HepG2 (cell line): ENCODE results near the gene RNF125. TPM values are rescaled to one million over a fixed set of nuclear protein-coding genes. Genes with fewer than 3 reads are reported as not detected.

Source experiments
- ATAC-seq: fragments of 200-7000 bp; cut with Tn5 transposase; 3 replicates; pipeline ENCODE4 v1.9.1; 2020; ENCODE audit warnings: mild to moderate bottlenecking, moderate library complexity
- BruUV-seq: library from RNA; stranded (reverse); fragments of 400-500 nt; replicated peaks from 2 replicates; lab custom pipeline; 2021; lab: Mats Ljungman, UMichigan
- CTCF ChIA-PET: fragments of 300-600 bp; formaldehyde crosslinking; extraction: SDS; loops from one replicate; lab custom pipeline; 2021; ENCODE audit warnings: low total read pairs, inconsistent platforms, low intra/inter-chr PET ratio; lab: Yijun Ruan, JAX
- POLR2A ChIA-PET: fragments of 350-600 bp; sonication (Branson Sonifier 250); formaldehyde crosslinking; loops from one replicate; lab custom pipeline; 2020; ENCODE audit warnings: antibody characterized with exemption, inconsistent platforms; lab: Yijun Ruan, JAX
- DNase-seq: peaks from one replicate; pipeline ENCODE4 v3.0.0-alpha.2; 2015; ENCODE audit warnings: low spot score
- FAIRE-seq: peaks from 3 replicates; lab custom pipeline; 2011; peaks lifted over from hg19 to GRCh38; lab: Jason Lieb, UNC
- H2AFZ ChIP-seq: one replicate; pipeline ENCODE4 v1.6.1; 2011; ENCODE audit warnings: low read length, inconsistent platforms
- H3K27ac ChIP-seq: fragments of 300-600 bp; 3 replicates; pipeline ENCODE4 v1.8.0; 2011; ENCODE audit warnings: mixed run types, mild to moderate bottlenecking, mixed read lengths, low read length, inconsistent platforms; ENCODE audit not compliant: insufficient read depth; ENCODE audit errors: extremely low read length
- H3K27me3 ChIP-seq, 2 experiments: fragments of 200-600 bp in 1 of 2; 2 replicates in 1 of 2; 3 replicates in 1 of 2; pipeline versions ENCODE4 v1.6.0 to v1.8.0; 2011; ENCODE audit warnings: low read length in 2 of 2, mild to moderate bottlenecking in 2 of 2, moderate library complexity in 2 of 2, inconsistent platforms in 1 of 2; ENCODE audit not compliant: insufficient read depth in 2 of 2, control insufficient read depth in 1 of 2
- H3K36me3 ChIP-seq, 2 experiments: fragments of 200-600 bp in 1 of 2; replicated peaks in 1 of 2; 2 replicates in 1 of 2; 3 replicates in 1 of 2; pipeline versions ENCODE4 v1.5.1 to v1.8.0; 2011; ENCODE audit warnings: low read length in 2 of 2, inconsistent platforms in 1 of 2; ENCODE audit not compliant: insufficient read depth in 2 of 2, control insufficient read depth in 1 of 2
- H3K4me1 ChIP-seq: 2 replicates; pipeline ENCODE4 v1.5.1; 2012; ENCODE audit warnings: low read length, inconsistent platforms; ENCODE audit not compliant: insufficient read depth
- H3K4me2 ChIP-seq: 2 replicates; pipeline ENCODE4 v1.6.0; 2011; ENCODE audit warnings: low read depth, low read length, inconsistent platforms
- H3K4me3 ChIP-seq, 3 experiments: fragments of 200-600 bp in 1 of 3; sonication (generic), shearing (Covaris generic) in 1 of 3; replicated peaks in 1 of 3; 2 replicates each; pipeline ENCODE4 v1.5.1; 2011 to 2016; ENCODE audit warnings: low read length in 3 of 3, inconsistent platforms in 2 of 3, low read depth in 2 of 3, mild to moderate bottlenecking in 2 of 3, control low read depth in 1 of 3, mixed read lengths in 1 of 3; ENCODE audit not compliant: insufficient read depth in 1 of 3
- H3K79me2 ChIP-seq: one replicate; pipeline ENCODE4 v1.6.1; 2011; ENCODE audit warnings: low read length, inconsistent platforms; ENCODE audit not compliant: insufficient read depth
- H3K9ac ChIP-seq: 2 replicates; pipeline ENCODE4 v1.6.0; 2011; ENCODE audit warnings: mild to moderate bottlenecking, low read depth, low read length, inconsistent platforms; ENCODE audit not compliant: insufficient read depth
- H3K9me3 ChIP-seq: 2 replicates; pipeline ENCODE4 v1.5.1; 2012; ENCODE audit warnings: mild to moderate bottlenecking, low read length
- H4K20me1 ChIP-seq: 2 replicates; pipeline ENCODE4 v1.6.0; 2011; ENCODE audit warnings: inconsistent platforms, mild to moderate bottlenecking, low read length, moderate library complexity; ENCODE audit not compliant: insufficient read depth
- ADNP ChIP-seq: sonication (generic); formaldehyde crosslinking; IDR thresholded peaks from 2 replicates; pipeline ENCODE4 v1.4.0; 2020; ENCODE audit warnings: missing genetic modification reagents
- GATA4 ChIP-seq: sonication (generic); IDR thresholded peaks from 2 replicates; pipeline ENCODE4 v1.6.1; 2016; ENCODE audit warnings: antibody characterized with exemption, low read depth, borderline replicate concordance
- MTF2 ChIP-seq: sonication (generic); formaldehyde crosslinking; IDR thresholded peaks from 2 replicates; pipeline ENCODE4 v1.5.0; 2020; ENCODE audit warnings: missing genetic modification reagents, borderline replicate concordance
- RERE ChIP-seq: IDR thresholded peaks from 2 replicates; pipeline ENCODE4 v1.6.1; 2016; ENCODE audit warnings: low read depth, missing genetic modification reagents, missing compliant biosample characterization
- SNRNP70 ChIP-seq: fragments of 200-400 bp; formaldehyde crosslinking; IDR thresholded peaks from 2 replicates; pipeline ENCODE4 v1.6.1; 2017; ENCODE audit warnings: mild to moderate bottlenecking, low read depth, low read length, moderate library complexity
- SP1 ChIP-seq, 2 experiments: fragments of 450-650 bp in 1 of 2; sonication (generic) in 1 of 2; formaldehyde crosslinking in 1 of 2; IDR thresholded peaks; 2 replicates each; pipeline versions ENCODE4 v1.4.0 to v1.6.1; 2016 to 2020; ENCODE audit warnings: missing genetic modification reagents in 1 of 2
- TEAD2 ChIP-seq: sonication (generic); formaldehyde crosslinking; IDR thresholded peaks from 2 replicates; pipeline ENCODE4 v1.9.0; 2021; ENCODE audit warnings: missing genetic modification reagents
- ZBED4 ChIP-seq: sonication (generic); formaldehyde crosslinking; IDR thresholded peaks from 2 replicates; pipeline ENCODE4 v1.4.0; 2020; ENCODE audit warnings: missing genetic modification reagents, borderline replicate concordance
- ZBTB37 ChIP-seq: sonication (generic); formaldehyde crosslinking; IDR thresholded peaks from 2 replicates; pipeline ENCODE4 v1.4.0; 2020; ENCODE audit warnings: mild to moderate bottlenecking, missing genetic modification reagents
- ZNF589 ChIP-seq: sonication (generic); formaldehyde crosslinking; conservative IDR thresholded peaks from 2 replicates; pipeline ENCODE4 v1.8.0; 2022; ENCODE audit warnings: mild to moderate bottlenecking, moderate library complexity, missing genetic modification reagents
- ZNF7 ChIP-seq: IDR thresholded peaks from 2 replicates; pipeline ENCODE4 v1.6.1; 2016; ENCODE audit warnings: missing biosample characterization, missing genetic modification reagents
- WGBS: methylation state at CpG from one replicate; pipeline ENCODE4 v1.1.6; 2017; ENCODE audit warnings: low lambda C conversion rate; 5-methylcytosine and 5-hydroxymethylcytosine counted together
- in situ Hi-C: cut with HindIII; loops from 2 replicates; pipeline ENCODE4 v1.10.0; 2017; ENCODE audit warnings: low pct_unique_long_range_greater_than_20kb; ENCODE audit not compliant: extremely low pct_ligation_motif_present
- intact Hi-C: fragments of 100-400 bp; cut with micrococcal nuclease; formaldehyde crosslinking; loops from one replicate; pipeline ENCODE4 v1.10.0; 2022; ENCODE audit not compliant: unreplicated experiment
- polyA plus RNA-seq, 8 experiments: library from polyadenylated mRNA; depleted of rRNA in 3 of 8; stranded (reverse) in 7 of 8; unstranded in 1 of 8; fragments of >200 nt; fragmentation: Illumina TruSeq in 4 of 8; extraction: Trizol in 4 of 8; gene quantifications; 2 replicates each; pipeline versions ENCODE4 v1.2.1 to v1.2.3, GENCODE V29; 2011 to 2016; ENCODE audit warnings: low read depth in 4 of 8, missing spikeins in 1 of 8, mixed read lengths in 1 of 8; ENCODE audit not compliant: insufficient read depth in 1 of 8
- total RNA-seq, 5 experiments: library from RNA; depleted of rRNA; stranded (reverse); fragments of >200 nt; fragmentation: Illumina TruSeq; extraction: Trizol; gene quantifications; 2 replicates each; pipeline ENCODE4 v1.2.3, GENCODE V29; 2016; ENCODE audit warnings: low read depth in 1 of 5
- TF ChIP-seq, protein P1 (sequence below): sonication (generic); formaldehyde crosslinking; conservative IDR thresholded peaks from 2 replicates; pipeline ENCODE4 v1.5.0; 2020; ENCODE audit warnings: missing genetic modification reagents

Gene RNF125
- total and polyA plus RNA-seq, 2 of the 13 experiments (the other 11 are each of a cell fraction or from before 2014, with no cell fraction given) = 0.58 to 1.8 TPM

- Histone ChIP-seq H3K4me3 (no peak overlapping the region), H3K9ac (no peak overlapping the region), H3K4me1 (no peaks in the 10 kb centered on the region), H2AFZ (no peak overlapping the region), H4K20me1 (no peaks in the 10 kb centered on the region), H3K36me3 (no peaks in the 10 kb centered on the region), H3K9me3 (no peaks in the 10 kb centered on the region), H3K4me2 (no peak overlapping the region), H3K79me2 (no peaks in the 10 kb centered on the region), H3K27ac (no peak overlapping the region), H3K27me3 (no peaks in the 10 kb centered on the region)
- BruUV-seq = no TSS peak
- ChIA-PET CTCF (no interaction called here), POLR2A (no interaction called here)
- in situ Hi-C loops (no loop called here), intact Hi-C loops (no loop called here)
- no peak for ATAC-seq
- DNase-seq = no peak
- WGBS = 75% methylated on average over 9 of the region's 9 CpGs
- no peak for FAIRE-seq
- TF ChIP-seq ZNF7 (CRISPR knock-in tag) (no peak), SP1 (IDR thresholded peaks at IDR 0.05) (no peak), SP1 (CRISPR knock-in tag; IDR thresholded peaks at IDR 0.05) (no peak), ZBED4 (no peak), ADNP (no peak), ZBTB37 (no peak), ZNF589 (CRISPR knock-in tag) (no peak), SNRNP70 (no peak), RERE (no peak), MTF2 (CRISPR knock-in tag) (no peak), GATA4 (no peak), TEAD2 (CRISPR knock-in tag) (no peak)
- TF ChIP-seq, protein P1, sequence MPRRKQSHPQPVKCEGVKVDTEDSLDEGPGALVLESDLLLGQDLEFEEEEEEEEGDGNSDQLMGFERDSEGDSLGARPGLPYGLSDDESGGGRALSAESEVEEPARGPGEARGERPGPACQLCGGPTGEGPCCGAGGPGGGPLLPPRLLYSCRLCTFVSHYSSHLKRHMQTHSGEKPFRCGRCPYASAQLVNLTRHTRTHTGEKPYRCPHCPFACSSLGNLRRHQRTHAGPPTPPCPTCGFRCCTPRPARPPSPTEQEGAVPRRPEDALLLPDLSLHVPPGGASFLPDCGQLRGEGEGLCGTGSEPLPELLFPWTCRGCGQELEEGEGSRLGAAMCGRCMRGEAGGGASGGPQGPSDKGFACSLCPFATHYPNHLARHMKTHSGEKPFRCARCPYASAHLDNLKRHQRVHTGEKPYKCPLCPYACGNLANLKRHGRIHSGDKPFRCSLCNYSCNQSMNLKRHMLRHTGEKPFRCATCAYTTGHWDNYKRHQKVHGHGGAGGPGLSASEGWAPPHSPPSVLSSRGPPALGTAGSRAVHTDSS (CRISPR knock-in tag) = no peak
These were observed 14.0 kb downstream of the RNF125 start for GRCh38 chr18:32032609-32033008.
